ES-I3 (cell line): ENCODE data around the gene RAB11FIP4.

Experiments used
- H3K36me3 ChIP-seq: 2 replicates; pipeline ENCODE4 v1.6.1; 2013; ENCODE audit warnings: mild to moderate bottlenecking, low read length, control low read depth, moderate library complexity; ENCODE audit not compliant: insufficient read depth
- H3K4me1 ChIP-seq: 2 replicates; pipeline ENCODE4 v1.6.1; 2013; ENCODE audit warnings: mild to moderate bottlenecking, control low read depth, low read length; ENCODE audit not compliant: insufficient read depth
- H3K9ac ChIP-seq: 2 replicates; pipeline ENCODE4 v1.6.1; 2013; ENCODE audit warnings: low read depth, mild to moderate bottlenecking, low read length, moderate library complexity
- H3K9me3 ChIP-seq: 2 replicates; pipeline ENCODE4 v1.6.1; 2013; ENCODE audit warnings: mild to moderate bottlenecking, low read length, moderate library complexity; ENCODE audit not compliant: control insufficient read depth, insufficient read depth

The RAB11FIP4 gene

GRCh38 chr17:31461227-31461810 lies 69.8 kb downstream of the RAB11FIP4 start:
- no peaks in the 10 kb centered on the region for H3K4me1 ChIP-seq
- no peaks in the 10 kb centered on the region; the same call in 1 of the 2 replicates for H3K9me3 ChIP-seq
- no peaks in the 10 kb centered on the region for H3K36me3 ChIP-seq
- no peak overlapping the region for H3K9ac ChIP-seq

- Histone ChIP-seq H3K4me1 (peaks cover under 1% of the 10 kb centered on the region; the same call in 1 of the 2 replicates), H3K9ac (no peak overlapping the region), H3K9me3 (no peaks in the 10 kb centered on the region; the same call in 1 of the 2 replicates), H3K36me3 (no peaks in the 10 kb centered on the region)
These were observed 70.8 kb downstream of the RAB11FIP4 start for GRCh38 chr17:31462261-31462660.

DNA sequence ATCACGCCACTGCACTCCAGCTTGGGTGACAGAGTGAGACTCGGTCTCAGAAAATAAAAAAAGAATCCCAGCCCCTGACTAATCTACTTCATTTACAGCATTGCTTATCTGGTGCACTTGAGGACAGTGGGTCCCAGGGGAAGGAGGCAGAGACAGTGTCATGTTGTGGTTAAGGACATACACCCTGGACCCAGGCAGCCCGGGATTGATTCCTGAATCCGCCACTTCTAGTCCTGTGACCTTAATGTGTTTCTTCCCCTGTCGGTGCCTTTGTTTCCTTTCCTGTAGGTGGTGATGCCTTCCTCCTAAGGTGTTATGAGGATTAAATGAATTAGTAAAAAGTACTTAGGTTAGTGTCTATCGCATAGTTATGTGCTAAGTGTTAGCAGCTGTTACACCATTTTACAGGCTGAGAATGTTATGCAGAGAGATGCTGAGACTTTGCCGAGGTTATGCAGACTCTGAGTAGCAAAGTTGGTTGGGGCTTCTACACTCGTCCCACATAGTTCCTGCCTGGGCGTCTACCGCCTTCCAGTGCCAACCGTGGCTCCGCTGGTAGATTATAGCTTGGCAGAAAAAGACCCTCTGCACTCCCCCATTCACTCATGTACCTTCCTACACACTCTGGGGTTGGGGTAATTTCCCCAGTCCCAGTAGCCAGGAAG lies 74.8 kb downstream of the RAB11FIP4 start:
- peaks cover 23% of the 10 kb centered on the region for H3K4me1 ChIP-seq
- H3K36me3 ChIP-seq: no peaks in the 10 kb centered on the region
- H3K9me3 ChIP-seq: no peaks in the 10 kb centered on the region
- no peak overlapping the region for H3K9ac ChIP-seq

DNA sequence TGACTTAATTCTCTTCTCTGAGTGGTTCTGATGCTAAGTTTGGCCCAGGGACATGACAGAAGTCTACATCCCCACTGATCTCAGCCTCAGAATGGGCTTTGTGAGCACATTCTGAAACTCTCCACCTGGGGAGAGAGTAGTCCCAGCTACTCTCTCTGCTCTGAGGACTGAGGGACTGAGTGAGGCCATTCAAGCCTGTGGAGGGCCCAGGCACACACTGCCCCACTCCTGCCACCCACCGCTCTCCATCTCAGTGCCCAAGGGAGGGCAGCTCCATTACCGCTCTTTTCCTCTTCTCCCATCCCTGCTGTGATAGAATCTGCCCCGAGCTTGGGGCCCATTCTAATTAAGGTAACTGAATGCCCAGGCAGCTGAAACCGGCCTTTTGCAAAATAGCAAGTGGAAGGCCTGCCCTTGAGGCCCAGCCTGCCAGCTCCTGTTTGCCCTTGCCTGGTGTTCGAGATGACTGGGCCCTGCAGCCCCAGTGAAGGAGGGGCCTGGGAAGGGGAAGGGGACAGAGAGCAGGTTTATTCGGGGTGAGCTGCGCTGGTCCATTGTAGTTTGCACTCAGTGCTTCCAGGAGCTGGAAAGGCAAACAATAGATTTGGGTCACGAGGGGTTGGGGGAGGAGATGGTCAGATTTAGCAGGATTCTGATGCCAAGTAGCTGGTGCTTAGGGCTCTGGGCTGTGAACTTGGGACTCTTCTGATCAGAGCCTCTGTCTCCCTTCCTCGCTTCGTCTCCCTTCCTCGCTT lies 76.2 kb downstream of the RAB11FIP4 start:
- Histone ChIP-seq H3K4me1 (peaks cover 29% of the 10 kb centered on the region), H3K9me3 (no peaks in the 10 kb centered on the region), H3K36me3 (no peaks in the 10 kb centered on the region), H3K9ac (no peak overlapping the region)

- Histone ChIP-seq H3K9ac (no peak overlapping the region), H3K9me3 (no peaks in the 10 kb centered on the region), H3K36me3 (no peaks in the 10 kb centered on the region), H3K4me1 (peaks cover 29% of the 10 kb centered on the region)
These were observed 78.5 kb downstream of the RAB11FIP4 start for GRCh38 chr17:31469959-31470358.

DNA sequence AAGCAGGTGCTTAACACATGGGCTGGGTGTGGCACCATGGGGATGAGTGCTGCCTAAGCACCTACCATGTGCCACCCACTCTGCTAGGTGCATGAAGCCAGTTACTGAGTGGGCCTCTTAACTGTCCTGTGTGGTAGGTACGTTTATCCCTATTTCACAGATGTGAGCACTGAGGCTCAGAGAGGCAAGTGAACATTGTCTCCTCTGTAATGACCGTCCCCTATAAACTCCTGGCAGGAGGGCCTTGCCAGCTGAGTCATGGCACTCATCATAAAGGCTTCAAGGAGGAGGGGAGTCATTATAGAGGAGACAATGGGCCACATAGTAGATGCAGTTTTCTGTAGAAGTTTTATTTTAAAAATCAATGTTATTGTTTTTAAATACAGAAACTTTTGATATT lies 79.1 kb downstream of the RAB11FIP4 start:
- Histone ChIP-seq H3K4me1 (peaks cover 29% of the 10 kb centered on the region), H3K9me3 (no peaks in the 10 kb centered on the region), H3K9ac (no peak overlapping the region), H3K36me3 (no peaks in the 10 kb centered on the region)

- H3K4me1 ChIP-seq: peaks cover 29% of the 10 kb centered on the region
- H3K9me3 ChIP-seq: no peaks in the 10 kb centered on the region
- H3K9ac ChIP-seq: peak overlapping the region; percentile 12; the same call in 1 of the 2 replicates
- H3K36me3 ChIP-seq: no peaks in the 10 kb centered on the region
These were observed 80.7 kb downstream of the RAB11FIP4 start for GRCh38 chr17:31472137-31472536.

- H3K9me3 ChIP-seq: no peaks in the 10 kb centered on the region
- no peak overlapping the region for H3K9ac ChIP-seq
- H3K36me3 ChIP-seq: no peaks in the 10 kb centered on the region
- H3K4me1 ChIP-seq: peaks cover 8% of the 10 kb centered on the region
These were observed 84.1 kb downstream of the RAB11FIP4 start for GRCh38 chr17:31475378-31476162.

- peaks cover 6% of the 10 kb centered on the region; the same call in 1 of the 2 replicates for H3K4me1 ChIP-seq
- no peaks in the 10 kb centered on the region for H3K36me3 ChIP-seq
- H3K9me3 ChIP-seq: no peaks in the 10 kb centered on the region
- no peak overlapping the region for H3K9ac ChIP-seq
These were observed 85.3 kb downstream of the RAB11FIP4 start for GRCh38 chr17:31476525-31477416.

DNA sequence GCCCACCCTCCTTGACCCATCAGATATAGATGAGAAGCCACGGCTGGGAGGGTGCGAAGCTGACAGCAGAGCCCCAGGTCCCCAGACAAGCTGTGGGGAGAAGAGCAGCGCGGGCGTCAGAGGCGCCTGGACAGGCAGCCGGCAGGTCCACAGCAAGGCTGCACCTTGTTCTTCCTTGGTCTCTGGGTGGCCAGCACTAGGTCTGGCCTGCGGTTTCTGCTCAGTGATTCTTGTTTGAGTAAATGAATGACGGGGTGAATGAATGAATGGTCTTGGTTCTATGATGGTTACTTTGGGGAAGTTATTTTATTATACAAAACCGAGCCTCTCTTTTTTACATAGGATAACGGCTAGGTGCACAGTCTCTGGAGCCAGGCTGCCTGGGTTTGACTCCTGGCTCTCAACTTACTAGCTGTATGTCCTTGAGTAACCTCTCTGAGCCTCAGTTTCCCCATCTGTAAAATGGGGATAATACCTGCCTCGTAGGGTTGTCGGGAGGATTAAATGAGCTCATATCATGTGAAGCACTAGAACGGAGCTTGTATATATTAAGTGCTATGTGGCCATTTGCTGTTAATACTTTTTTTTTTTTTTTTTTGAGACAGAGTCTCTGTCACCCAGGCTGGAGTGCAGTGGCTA lies 86.1 kb downstream of the RAB11FIP4 start:
- H3K36me3 ChIP-seq: no peaks in the 10 kb centered on the region
- no peaks in the 10 kb centered on the region for H3K9me3 ChIP-seq
- no peak overlapping the region for H3K9ac ChIP-seq
- H3K4me1 ChIP-seq: 0 out of 2 replicates have a peak, but pooled peaks cover under 1% of the 10 kb centered on the region

- Histone ChIP-seq H3K4me1 (no peaks in the 10 kb centered on the region), H3K36me3 (no peaks in the 10 kb centered on the region), H3K9ac (no peak overlapping the region), H3K9me3 (no peaks in the 10 kb centered on the region)
These were observed 87.6 kb downstream of the RAB11FIP4 start for GRCh38 chr17:31479062-31479408.

- no peak overlapping the region for H3K9ac ChIP-seq
- H3K9me3 ChIP-seq: no peaks in the 10 kb centered on the region
- no peaks in the 10 kb centered on the region for H3K36me3 ChIP-seq
These were observed 88.0 kb downstream of the RAB11FIP4 start for GRCh38 chr17:31479524-31479923.

DNA sequence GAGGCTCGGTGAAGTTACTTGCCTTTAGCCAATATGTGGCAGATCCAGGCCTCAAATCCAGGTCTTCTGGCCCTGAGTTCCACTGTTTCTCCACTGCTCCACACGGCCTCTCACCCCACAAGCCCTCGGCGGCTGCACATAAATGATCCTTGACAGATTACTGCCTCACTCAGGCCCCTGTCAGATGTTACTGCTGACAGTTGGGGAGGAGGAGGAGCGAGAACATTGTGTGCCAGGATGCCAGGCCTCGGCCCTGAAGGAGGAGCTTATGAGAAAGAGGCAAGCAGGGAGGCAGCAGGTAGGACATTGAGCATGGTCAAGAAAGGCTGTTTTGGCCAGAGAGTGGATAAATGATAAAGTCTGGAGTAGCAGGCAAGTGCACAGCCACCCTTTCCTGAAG lies 88.6 kb downstream of the RAB11FIP4 start:
- H3K9me3 ChIP-seq: no peaks in the 10 kb centered on the region; the same call in 1 of the 2 replicates
- no peaks in the 10 kb centered on the region for H3K36me3 ChIP-seq
- H3K9ac ChIP-seq: no peak overlapping the region
- no peaks in the 10 kb centered on the region for H3K4me1 ChIP-seq

More at GRCh38 chr17:31479524-31479923, 88.0 kb downstream of the RAB11FIP4 start:
- H3K4me1 ChIP-seq: no peaks in the 10 kb centered on the region
